ENCODE results near the gene PIK3C2G. TPM values are rescaled to one million over a fixed set of nuclear protein-coding genes. Genes with fewer than 3 reads are reported as not detected.

The PIK3C2G gene
- total RNA-seq, 2 donors from 2014 or later, result not detected

DNA sequence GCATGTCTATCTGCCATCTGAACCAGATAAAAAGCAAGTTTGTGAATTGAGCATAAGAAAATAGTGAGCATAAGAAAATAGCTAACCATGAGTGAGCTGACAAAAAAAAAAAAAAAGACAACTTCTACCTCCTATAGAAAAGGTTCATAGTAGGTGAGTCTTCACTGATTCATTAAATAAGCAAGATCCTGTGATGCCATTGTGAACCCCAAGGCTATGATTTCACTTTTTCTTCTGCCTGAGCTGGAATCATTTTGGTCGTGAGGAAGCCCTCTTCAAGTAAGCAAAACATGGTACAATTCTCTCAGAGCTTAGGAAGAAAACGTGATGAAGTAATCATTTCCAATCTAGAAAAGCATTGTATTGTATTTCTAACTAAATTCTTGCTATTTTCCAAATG, 1.2 kb downstream of the PIK3C2G start:
- Histone ChIP-seq H3K27me3 (ENCODE audit: control insufficient read depth, insufficient read depth, low read length, poor library complexity, severe bottlenecking) (no peaks in the 10 kb centered on the region), H3K27ac (ENCODE audit: low read depth, low read length) (no peak overlapping the region), H3K9ac (ENCODE audit: extremely low read depth, low read length, poor library complexity, severe bottlenecking) (no peak overlapping the region), H3K9me3 (ENCODE audit: control insufficient read depth, low read length) (no peaks in the 10 kb centered on the region), H3K4me3 (ENCODE audit: low read length) (no peak overlapping the region), H3K36me3 (ENCODE audit: control insufficient read depth, insufficient read depth, low read length) (no peaks in the 10 kb centered on the region), H3K4me1 (ENCODE audit: control insufficient read depth, insufficient read depth, low read length) (no peaks in the 10 kb centered on the region)
- no peaks in the 10 kb centered on the region for H3K27me3 Mint-ChIP-seq (ENCODE audit: insufficient read depth)
- no peak overlapping the region for H3K4me3 Mint-ChIP-seq
- H3K4me1 Mint-ChIP-seq, result peaks cover 8% of the 10 kb centered on the region
- no peak overlapping the region for H3K27ac Mint-ChIP-seq
- TF ChIP-seq, protein P1, sequence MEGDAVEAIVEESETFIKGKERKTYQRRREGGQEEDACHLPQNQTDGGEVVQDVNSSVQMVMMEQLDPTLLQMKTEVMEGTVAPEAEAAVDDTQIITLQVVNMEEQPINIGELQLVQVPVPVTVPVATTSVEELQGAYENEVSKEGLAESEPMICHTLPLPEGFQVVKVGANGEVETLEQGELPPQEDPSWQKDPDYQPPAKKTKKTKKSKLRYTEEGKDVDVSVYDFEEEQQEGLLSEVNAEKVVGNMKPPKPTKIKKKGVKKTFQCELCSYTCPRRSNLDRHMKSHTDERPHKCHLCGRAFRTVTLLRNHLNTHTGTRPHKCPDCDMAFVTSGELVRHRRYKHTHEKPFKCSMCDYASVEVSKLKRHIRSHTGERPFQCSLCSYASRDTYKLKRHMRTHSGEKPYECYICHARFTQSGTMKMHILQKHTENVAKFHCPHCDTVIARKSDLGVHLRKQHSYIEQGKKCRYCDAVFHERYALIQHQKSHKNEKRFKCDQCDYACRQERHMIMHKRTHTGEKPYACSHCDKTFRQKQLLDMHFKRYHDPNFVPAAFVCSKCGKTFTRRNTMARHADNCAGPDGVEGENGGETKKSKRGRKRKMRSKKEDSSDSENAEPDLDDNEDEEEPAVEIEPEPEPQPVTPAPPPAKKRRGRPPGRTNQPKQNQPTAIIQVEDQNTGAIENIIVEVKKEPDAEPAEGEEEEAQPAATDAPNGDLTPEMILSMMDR (conservative IDR thresholded peaks at IDR 0.05), result no peak
- WGBS, 2 experiments (ENCODE audit: insufficient coverage in 1 of 2, insufficient read length in 1 of 2), result 96% methylated on average over 2 of the region's 2 CpGs; no CpG with 5 or more reads in 1 of the 2 experiments
- no peaks in the 10 kb centered on the region for H3K9me3 Mint-ChIP-seq
- DNase-seq, result no peak
- H3K36me3 Mint-ChIP-seq (ENCODE audit: low read depth), result no peaks in the 10 kb centered on the region

DNA sequence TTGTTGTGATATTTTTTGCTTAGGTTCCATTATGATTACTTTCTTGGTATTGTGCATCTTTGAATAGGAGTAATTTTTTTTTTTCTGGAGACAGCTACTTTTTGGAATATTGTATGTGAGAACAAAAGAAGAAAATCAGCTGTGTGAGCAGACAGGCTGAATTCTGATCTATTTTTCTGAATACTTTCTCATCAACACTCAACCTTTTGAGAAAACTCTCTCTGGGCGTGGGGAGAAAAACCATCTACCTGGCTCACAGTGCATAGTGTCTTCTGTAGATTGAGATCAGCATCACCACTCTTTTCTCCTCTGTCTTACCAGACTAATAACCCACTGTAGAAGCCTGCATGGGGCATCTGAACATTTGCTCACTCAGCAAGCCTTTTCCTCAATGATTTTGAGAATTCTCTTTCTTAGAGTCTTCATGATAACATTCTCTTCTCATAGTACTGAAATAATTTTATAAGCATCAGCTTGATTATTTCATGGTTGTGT, 3.3 kb downstream of the PIK3C2G start:
- Mint-ChIP-seq H3K27ac (no peak overlapping the region), H3K36me3 (ENCODE audit: low read depth) (no peaks in the 10 kb centered on the region), H3K27me3 (ENCODE audit: insufficient read depth) (no peaks in the 10 kb centered on the region), H3K4me1 (peaks cover 8% of the 10 kb centered on the region), H3K9me3 (no peaks in the 10 kb centered on the region), H3K4me3 (no peak overlapping the region)
- Histone ChIP-seq H3K36me3 (ENCODE audit: control insufficient read depth, insufficient read depth, low read length) (no peaks in the 10 kb centered on the region), H3K27ac (ENCODE audit: low read depth, low read length) (no peak overlapping the region), H3K27me3 (ENCODE audit: control insufficient read depth, insufficient read depth, low read length, poor library complexity, severe bottlenecking) (no peaks in the 10 kb centered on the region), H3K9me3 (ENCODE audit: control insufficient read depth, low read length) (no peaks in the 10 kb centered on the region), H3K4me3 (ENCODE audit: low read length) (no peak overlapping the region), H3K4me1 (ENCODE audit: control insufficient read depth, insufficient read depth, low read length) (no peaks in the 10 kb centered on the region), H3K9ac (ENCODE audit: extremely low read depth, low read length, poor library complexity, severe bottlenecking) (no peak overlapping the region)
- WGBS, 2 experiments (ENCODE audit: insufficient coverage in 1 of 2, insufficient read length in 1 of 2), result 86 to 91% methylated on average over 1 of the region's 1 CpG
- TF ChIP-seq, protein P1 (conservative IDR thresholded peaks at IDR 0.05), result no peak
- DNase-seq, result no peak

DNA sequence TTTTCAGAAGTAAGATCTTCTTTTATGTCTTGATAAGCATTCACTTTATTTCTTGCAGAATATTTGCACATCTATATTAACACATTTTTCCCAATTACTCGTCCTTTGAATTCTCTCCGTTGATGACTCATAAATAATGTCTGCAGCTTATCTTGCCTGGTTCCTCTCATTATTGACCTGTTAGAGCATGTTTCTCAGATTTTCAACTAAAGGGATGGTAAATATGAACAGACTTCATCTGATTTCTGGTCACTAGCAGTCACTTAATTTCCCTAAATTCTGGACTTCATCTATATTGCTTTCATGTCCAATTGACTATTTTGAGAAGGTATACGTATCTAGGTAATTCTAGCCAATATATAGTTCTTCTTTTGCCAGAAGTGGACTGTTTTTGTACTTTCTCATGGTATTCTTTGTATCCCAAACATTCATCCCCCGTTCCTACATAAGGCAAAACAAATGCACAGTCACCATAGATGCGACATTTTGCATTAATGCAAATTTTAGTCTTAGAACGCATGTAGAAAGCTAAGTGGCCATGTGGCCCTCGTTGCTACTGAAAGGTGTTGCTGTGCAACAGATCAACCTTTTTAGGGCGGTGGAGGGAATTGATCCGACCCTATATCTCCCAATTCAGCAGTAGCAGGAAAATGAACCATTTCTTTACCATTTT, 6.2 kb downstream of the PIK3C2G start:
- H3K27ac Mint-ChIP-seq, result no peak overlapping the region
- Histone ChIP-seq H3K4me1 (ENCODE audit: control insufficient read depth, insufficient read depth, low read length) (no peaks in the 10 kb centered on the region), H3K27me3 (ENCODE audit: control insufficient read depth, insufficient read depth, low read length, poor library complexity, severe bottlenecking) (no peaks in the 10 kb centered on the region), H3K27ac (ENCODE audit: low read depth, low read length) (no peak overlapping the region), H3K36me3 (ENCODE audit: control insufficient read depth, insufficient read depth, low read length) (no peaks in the 10 kb centered on the region), H3K4me3 (ENCODE audit: low read length) (no peak overlapping the region), H3K9ac (ENCODE audit: extremely low read depth, low read length, poor library complexity, severe bottlenecking) (no peak overlapping the region), H3K9me3 (ENCODE audit: control insufficient read depth, low read length) (no peaks in the 10 kb centered on the region)
- TF ChIP-seq, protein P1 (conservative IDR thresholded peaks at IDR 0.05), result no peak
- WGBS, 2 experiments (ENCODE audit: insufficient coverage in 1 of 2, insufficient read length in 1 of 2), result 94 to 100% methylated on average over 8 to 9 of the region's 9 CpGs
- DNase-seq, result no peak
- H3K27me3 Mint-ChIP-seq (ENCODE audit: insufficient read depth), result no peaks in the 10 kb centered on the region
- H3K4me1 Mint-ChIP-seq, result peaks cover 1% of the 10 kb centered on the region
- H3K36me3 Mint-ChIP-seq (ENCODE audit: low read depth), result no peaks in the 10 kb centered on the region
- no peak overlapping the region for H3K4me3 Mint-ChIP-seq
- no peaks in the 10 kb centered on the region for H3K9me3 Mint-ChIP-seq
